Fibroblast of mammary gland (primary cell): ENCODE results near the gene ANO2.
"Not testable (repeated sequence)": the region's sequence is repeated elsewhere in the genome, so short reads cannot be mapped to it uniquely, and the experiment has no call there.

Experiments
- DNase-seq: peaks from one replicate; pipeline ENCODE4 v3.0.0-alpha.2; 2010; ENCODE audit warnings: low read depth
- H3K4me3 ChIP-seq: 2 replicates; pipeline ENCODE4 v1.5.1; 2011; ENCODE audit warnings: low read depth, mild to moderate bottlenecking, low read length, moderate library complexity; ENCODE audit not compliant: control insufficient read depth
- TF ChIP-seq, protein P1 (sequence below): conservative IDR thresholded peaks from 2 replicates; pipeline ENCODE4 v1.5.1; 2011; ENCODE audit warnings: low read depth, low read length, inconsistent platforms; ENCODE audit not compliant: control insufficient read depth, insufficient read depth

Gene ANO2

DNA sequence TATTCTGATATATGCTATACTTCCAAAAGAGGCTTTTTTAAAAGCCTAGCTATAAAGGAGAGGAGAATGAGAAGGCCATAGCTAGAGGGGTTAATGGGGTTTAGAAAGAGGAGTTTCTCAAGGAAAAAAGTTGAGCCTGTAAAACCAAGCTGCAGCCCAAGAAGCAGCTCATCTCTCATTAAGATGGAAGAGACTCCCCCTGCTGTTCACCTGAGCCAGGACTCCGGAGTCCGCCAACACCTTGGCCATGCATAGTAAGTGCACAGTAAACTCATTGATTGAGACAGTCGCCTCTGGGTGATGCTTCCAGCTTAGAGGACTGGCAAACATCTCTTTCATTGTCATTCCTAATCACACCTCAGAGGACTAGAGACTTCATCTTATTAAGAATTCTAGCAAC, 46.2 kb downstream of the ANO2 start:
- DNase-seq, result no peak
- no peak overlapping the region for H3K4me3 ChIP-seq
- TF ChIP-seq, protein P1, sequence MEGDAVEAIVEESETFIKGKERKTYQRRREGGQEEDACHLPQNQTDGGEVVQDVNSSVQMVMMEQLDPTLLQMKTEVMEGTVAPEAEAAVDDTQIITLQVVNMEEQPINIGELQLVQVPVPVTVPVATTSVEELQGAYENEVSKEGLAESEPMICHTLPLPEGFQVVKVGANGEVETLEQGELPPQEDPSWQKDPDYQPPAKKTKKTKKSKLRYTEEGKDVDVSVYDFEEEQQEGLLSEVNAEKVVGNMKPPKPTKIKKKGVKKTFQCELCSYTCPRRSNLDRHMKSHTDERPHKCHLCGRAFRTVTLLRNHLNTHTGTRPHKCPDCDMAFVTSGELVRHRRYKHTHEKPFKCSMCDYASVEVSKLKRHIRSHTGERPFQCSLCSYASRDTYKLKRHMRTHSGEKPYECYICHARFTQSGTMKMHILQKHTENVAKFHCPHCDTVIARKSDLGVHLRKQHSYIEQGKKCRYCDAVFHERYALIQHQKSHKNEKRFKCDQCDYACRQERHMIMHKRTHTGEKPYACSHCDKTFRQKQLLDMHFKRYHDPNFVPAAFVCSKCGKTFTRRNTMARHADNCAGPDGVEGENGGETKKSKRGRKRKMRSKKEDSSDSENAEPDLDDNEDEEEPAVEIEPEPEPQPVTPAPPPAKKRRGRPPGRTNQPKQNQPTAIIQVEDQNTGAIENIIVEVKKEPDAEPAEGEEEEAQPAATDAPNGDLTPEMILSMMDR, result no peak

DNA sequence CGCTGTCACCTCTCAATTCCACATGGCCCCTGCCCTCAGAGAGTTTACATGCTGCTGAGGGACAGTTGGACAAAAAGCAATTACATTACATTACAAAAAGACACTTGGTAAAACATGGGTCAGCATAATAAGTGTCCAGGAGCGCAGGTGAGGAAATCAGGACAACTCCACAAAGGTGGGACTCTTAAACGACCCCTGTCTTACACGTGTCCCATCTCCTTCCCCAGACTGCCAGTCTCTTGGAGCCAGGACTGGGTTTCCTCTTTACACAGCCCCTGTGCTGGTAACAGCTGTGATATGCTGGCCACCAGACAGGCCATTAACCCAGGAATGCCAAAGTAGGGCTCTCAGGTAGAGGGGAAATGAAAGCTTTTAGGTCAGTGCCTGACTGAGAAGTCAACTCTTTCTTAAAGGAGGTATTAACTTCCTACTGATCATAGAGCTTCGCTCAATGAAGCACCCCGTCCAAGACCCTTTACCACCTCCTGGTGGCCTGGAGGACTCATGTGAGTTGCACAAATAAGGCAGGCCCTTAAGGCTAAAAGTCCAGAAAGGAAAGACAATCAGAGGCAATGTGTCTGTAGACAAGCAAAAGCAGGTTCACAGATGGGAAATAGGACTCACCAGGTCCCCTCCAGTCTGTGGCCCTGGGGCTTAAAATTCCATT, 55.5 kb downstream of the ANO2 start:
- no peak overlapping the region for H3K4me3 ChIP-seq
- no peak for DNase-seq
- TF ChIP-seq, protein P1, result no peak

DNA sequence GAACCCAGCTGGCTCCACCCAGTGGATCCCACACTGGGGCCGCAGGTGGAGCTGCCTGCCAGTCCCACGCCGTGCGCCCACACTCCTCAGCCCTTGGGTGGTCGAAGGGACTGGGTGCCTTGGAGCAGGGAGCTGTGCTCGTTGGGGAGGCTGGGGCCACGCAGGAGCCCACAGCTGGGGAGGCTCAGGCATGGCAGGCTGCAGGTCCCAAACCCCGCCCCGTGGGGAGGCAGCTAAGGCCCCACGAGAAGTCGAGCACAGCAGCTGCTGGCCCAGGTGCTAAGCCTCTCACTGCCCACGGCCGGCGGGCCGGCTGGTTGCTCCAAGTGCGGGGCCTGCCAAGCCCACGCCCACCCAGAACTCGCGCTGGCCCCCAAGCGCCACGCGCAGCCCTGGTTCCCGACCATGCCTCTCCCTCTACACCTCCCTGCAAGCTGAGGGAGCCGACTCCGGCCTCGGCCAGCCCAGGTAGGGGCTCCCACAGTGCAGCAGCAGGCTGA, 56.2 kb downstream of the ANO2 start:
- TF ChIP-seq, protein P1, result no peak
- H3K4me3 ChIP-seq, result no peak overlapping the region
- DNase-seq, result no peak

DNA sequence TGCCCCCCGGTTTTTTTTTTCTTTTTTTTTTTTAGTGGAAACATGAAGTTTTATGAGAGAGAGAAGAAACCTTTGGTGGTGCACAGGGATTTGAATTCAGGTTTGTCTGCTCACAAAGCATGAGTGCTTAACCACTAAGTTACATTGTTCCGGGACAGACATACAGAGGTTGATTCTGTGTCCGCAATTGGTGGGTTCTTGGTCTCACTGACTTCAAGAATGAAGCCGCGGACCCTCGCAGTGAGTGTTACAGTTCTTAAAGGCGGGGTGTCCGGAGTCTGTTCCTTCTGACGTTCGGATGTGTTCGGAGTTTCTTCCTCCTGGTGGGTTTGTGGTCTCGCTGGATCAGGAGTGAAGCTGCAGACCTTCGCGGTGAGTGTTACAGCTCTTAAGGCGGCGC, 57.2 kb downstream of the ANO2 start:
- not testable (repeated sequence) for DNase-seq, H3K4me3 ChIP-seq

DNA sequence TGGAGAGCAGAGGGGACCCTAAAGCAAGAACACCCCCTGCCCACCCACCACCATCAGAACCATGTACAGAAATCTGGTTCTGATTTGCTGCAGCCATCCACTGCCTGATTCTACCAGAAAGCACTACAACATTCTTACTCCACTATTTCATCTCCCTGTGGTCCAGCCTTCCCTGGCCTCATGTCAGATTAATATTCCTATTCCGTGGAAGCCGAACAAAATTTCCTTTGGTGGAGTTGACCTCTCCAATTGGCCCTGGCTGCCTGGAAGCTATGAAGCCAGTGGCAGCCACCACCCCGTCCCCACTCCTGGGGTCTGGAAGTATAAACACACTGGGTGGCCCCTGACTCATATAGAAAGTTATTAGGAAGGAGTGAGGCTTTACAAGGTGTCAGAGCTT, 60.2 kb downstream of the ANO2 start:
- no peak overlapping the region for H3K4me3 ChIP-seq
- TF ChIP-seq, protein P1, result no peak
- DNase-seq, result no peak

DNA sequence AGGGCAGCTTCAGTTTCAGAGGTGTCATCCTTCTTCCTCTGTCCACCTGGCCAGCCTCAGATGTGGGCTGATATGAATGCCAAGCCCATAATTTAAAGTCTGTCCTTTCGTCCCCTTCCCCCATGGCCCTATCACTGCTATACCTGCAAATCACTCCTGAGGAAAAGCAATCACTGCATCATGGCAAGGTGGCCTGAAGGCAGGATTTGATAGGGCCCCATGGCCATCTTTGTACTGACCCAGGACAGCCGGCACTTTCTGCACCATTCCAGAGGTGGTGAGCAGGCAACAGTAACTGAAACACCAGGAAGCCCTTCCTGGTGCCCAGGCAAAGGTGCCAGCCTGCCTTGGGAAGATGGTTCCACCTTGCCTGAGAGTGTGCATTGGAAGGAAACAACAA, 60.8 kb downstream of the ANO2 start:
- H3K4me3 ChIP-seq, result no peak overlapping the region
- no peak for DNase-seq
- TF ChIP-seq, protein P1, result no peak

DNA sequence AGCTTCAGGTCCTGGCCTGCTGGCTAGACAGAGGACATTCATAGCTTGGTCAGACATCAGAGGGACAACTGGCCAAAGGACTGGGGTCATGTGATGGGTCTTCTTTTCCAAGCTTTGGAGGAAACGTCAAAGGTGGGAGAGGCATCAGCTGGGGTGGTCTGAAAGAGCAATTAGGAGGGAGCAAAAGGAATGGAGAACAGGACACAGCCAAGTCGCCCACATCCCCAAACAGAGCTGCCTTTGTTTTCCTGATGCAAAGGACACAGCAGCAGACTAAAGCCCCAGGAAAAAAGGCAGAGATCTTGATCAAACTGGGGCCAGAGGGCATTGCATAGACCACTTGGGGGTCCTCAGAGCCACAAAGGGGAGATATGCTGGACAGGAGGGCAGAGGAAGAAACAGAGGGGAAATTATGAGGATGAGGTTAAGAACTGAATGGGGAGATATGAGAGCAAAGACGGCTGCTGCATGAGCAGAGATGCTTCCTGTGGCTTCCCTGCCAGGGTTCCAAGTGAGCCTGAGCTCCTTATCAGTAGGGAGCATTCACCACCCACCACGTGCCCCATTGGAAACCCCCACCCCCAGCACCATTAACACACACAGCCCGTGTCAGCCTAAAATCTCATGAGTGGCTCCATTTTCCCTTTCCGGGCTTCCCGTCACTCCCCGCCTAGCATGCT, 62.4 kb downstream of the ANO2 start:
- no peak overlapping the region for H3K4me3 ChIP-seq
- TF ChIP-seq, protein P1, result no peak
- DNase-seq, result no peak
